ENCODE measurements around the gene RHOT2.
"Not testable (repeated sequence)": the region's sequence is repeated elsewhere in the genome, so short reads cannot be mapped to it uniquely, and the experiment has no call there.

RHOT2 gene

GRCh38 chr16:681746-682427 is 14.0 kb downstream of the RHOT2 start:
- DNase-seq (ENCODE audit: low spot score), result no peak

GRCh38 chr16:682493-683395 is 14.8 kb downstream of the RHOT2 start:
- DNase-seq (ENCODE audit: low spot score), result no peak

GRCh38 chr16:683396-684070 is 15.6 kb downstream of the RHOT2 start:
- no peak for DNase-seq (ENCODE audit: low spot score)

GRCh38 chr16:684071-684794 is 16.3 kb downstream of the RHOT2 start, which contains the start of gene JMJD8:
Gene JMJD8, minus strand, starts transcription at chr16:684334. Its CDS starts 15 bp downstream, at chr16:684319.
- DNase-seq (ENCODE audit: low spot score), result peak; percentile 97

- DNase-seq (ENCODE audit: low spot score), result no peak
Observed at GRCh38 chr16:684961-685696, 17.2 kb downstream of the RHOT2 start.

GRCh38 chr16:685967-686366 is 18.0 kb downstream of the RHOT2 start:
- peak; percentile 42 for DNase-seq (ENCODE audit: low spot score)

- DNase-seq (ENCODE audit: low spot score), result no peak
Observed at GRCh38 chr16:686459-687260, 18.7 kb downstream of the RHOT2 start.

GRCh38 chr16:687499-687898 is 19.6 kb downstream of the RHOT2 start:
- no peak for DNase-seq (ENCODE audit: low spot score)

GRCh38 chr16:689175-689897 is 21.4 kb downstream of the RHOT2 start:
- no peak for DNase-seq (ENCODE audit: low spot score)

GRCh38 chr16:691242-691641 is 23.3 kb downstream of the RHOT2 start:
- not testable (repeated sequence) for DNase-seq (ENCODE audit: low spot score)

GRCh38 chr16:692356-693108 is 24.6 kb downstream of the RHOT2 start:
- DNase-seq (ENCODE audit: low spot score), result no peak

- DNase-seq (ENCODE audit: low spot score), result no peak
Observed at GRCh38 chr16:693364-693763, 25.4 kb downstream of the RHOT2 start.

GRCh38 chr16:693766-694165 is 25.8 kb downstream of the RHOT2 start:
- no peak for DNase-seq (ENCODE audit: low spot score)

GRCh38 chr16:694187-694862 is 26.4 kb downstream of the RHOT2 start:
- no peak for DNase-seq (ENCODE audit: low spot score)

- DNase-seq (ENCODE audit: low spot score), result no peak
Observed at GRCh38 chr16:694863-695354, 27.0 kb downstream of the RHOT2 start.

GRCh38 chr16:695355-696089 is 27.6 kb downstream of the RHOT2 start:
- DNase-seq (ENCODE audit: low spot score), result peak; percentile 32

GRCh38 chr16:698911-699671 is 31.2 kb downstream of the RHOT2 start:
- DNase-seq (ENCODE audit: low spot score), result no peak
